GM18520 (cell line): ENCODE data around the gene PBXIP1.

Experiments
- ATAC-seq: cut with Tn5 transposase; IDR thresholded peaks from one replicate; pipeline ENCODE4 v1.9.1; 2021; ENCODE audit not compliant: unreplicated experiment

The PBXIP1 gene

DNA sequence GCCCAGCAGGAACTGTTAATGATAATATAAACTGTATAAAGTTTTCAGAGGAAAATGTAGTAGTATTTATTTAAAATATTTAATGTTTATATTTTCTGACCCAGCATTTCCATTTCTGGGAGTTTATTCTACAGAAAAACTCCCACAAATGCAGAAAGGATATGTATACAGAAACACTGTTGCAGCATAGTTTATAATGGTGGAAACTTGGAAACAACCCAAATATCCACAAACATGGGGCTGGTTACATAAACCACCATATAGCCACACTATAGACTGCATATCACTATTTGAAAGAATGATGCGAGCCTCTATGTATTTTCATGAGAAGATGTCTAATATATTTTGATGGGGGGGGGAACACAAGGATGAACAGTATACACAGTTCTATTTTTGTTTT is 54.3 kb downstream of the PBXIP1 start:
- no peak for ATAC-seq

DNA sequence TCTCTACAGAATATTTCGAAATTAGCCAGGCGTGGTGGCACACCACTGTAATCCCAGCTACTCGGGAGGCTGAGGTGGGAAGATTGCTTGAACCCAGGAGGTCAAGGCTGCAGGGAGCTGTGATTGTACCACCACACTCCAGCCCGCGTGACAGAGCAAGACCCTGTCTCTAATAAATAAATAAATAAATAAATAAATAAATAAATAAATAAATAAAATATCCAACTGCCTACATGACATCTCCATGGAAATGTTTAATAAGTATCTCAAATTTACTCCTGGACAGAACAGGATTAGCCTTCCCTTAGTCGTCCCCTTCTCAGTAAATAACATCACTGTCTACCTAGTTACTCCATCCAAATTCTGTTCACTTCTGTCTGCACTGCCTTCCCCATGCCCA is 56.9 kb downstream of the PBXIP1 start:
- no peak for ATAC-seq

DNA sequence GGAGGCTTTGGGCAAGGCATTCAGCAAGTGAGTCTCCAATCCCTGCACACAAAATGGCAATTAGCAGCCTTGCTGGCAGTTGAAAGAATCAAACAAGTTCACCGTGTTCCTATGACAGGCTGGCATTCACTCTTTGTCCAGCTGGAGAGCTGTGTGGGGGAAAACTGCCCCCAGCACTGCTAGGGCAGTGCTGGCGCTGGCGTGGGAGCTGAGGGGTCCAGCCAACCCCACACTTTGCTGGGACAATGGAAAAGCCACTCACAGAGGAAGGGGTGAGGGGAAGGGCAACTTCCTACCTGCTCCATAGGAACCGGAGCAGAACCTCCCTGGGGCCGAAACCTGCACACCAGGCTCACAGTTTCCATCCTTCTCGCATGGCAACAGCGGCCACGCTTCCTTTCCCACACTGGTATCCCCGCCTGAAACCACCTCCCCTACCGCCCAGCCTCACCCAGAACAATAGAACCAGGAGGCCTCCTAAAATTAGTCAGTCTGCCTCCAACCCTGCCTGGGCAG is 59.1 kb downstream of the PBXIP1 start:
- no peak for ATAC-seq

DNA sequence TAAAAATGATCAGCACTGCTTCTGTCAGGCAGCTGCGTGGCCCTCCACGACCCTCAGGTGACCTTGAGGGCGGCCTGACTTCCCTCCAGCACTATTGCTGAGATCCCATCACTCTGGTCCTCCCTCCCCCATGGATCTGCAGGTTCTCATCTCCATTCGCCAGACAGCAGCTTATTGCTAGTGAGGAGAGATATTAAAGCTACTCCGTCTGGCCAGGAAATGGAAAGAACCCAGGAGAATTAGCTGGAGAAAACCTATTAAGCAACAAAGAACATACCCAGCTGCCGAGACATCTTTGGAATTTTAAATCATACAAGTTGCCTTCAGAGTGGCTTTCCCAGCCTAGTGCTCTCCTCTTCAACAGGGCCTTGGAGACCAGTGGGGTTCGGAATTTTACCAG is 60.1 kb downstream of the PBXIP1 start:
- ATAC-seq = no peak
